ENCODE data around the gene MAST4. TPM values are rescaled to one million over a fixed set of nuclear protein-coding genes. Genes with fewer than 3 reads are reported as not detected.

The MAST4 gene
- total and polyA plus RNA-seq, 7 experiments from 2014 or later = 11.3 to 39.0 (median 28.3) TPM

- ATAC-seq (no peak), DNase-seq (no peak)
- H3K36me3 Mint-ChIP-seq = no peaks in the 10 kb centered on the region
- Histone ChIP-seq H3K9me3 (ENCODE audit: control insufficient read depth in 2 of 3, low read length in 3 of 3) (no peaks in the 10 kb centered on the region), H3K36me3 (ENCODE audit: control insufficient read depth in 2 of 3, insufficient read depth in 3 of 3, low read length in 3 of 3) (no peaks in the 10 kb centered on the region), H3K4me3 (ENCODE audit: low read length) (no peak overlapping the region), H3K4me1 (ENCODE audit: control insufficient read depth in 2 of 2, insufficient read depth in 2 of 2, low read length in 2 of 2) (no peaks in the 10 kb centered on the region), H3K27ac (ENCODE audit: low read depth, low read length) (no peak overlapping the region), H3K27me3 (ENCODE audit: control insufficient read depth in 2 of 2, insufficient read depth in 2 of 2, low read length in 2 of 2) (no peaks in the 10 kb centered on the region)
- H3K4me1 Mint-ChIP-seq = no peaks in the 10 kb centered on the region
- CTCF ChIA-PET = no interaction called here
- H3K4me3 Mint-ChIP-seq = no peak overlapping the region
- peak overlapping the region in 1 of 9 donors; percentile 11 for H3K27ac Mint-ChIP-seq
- H3K27me3 Mint-ChIP-seq = peaks cover 5 to 26% (median 15%) of the 10 kb centered on the region in 5 donors
- intact Hi-C loops (cut with micrococcal nuclease) = no loop called here
- POLR2A ChIA-PET = no interaction called here
- peaks cover 0 to 7% (median 0%) of the 10 kb centered on the region in 11 donors for H3K9me3 Mint-ChIP-seq
Measured at GRCh38 chr5:66697796-66698564, 101.8 kb downstream of the MAST4 start.

- no peaks in the 10 kb centered on the region for H3K4me1 ChIP-seq (ENCODE audit: control insufficient read depth in 2 of 2, insufficient read depth in 2 of 2, low read length in 2 of 2)
- H3K27me3 ChIP-seq (ENCODE audit: control insufficient read depth in 2 of 2, insufficient read depth in 2 of 2, low read length in 2 of 2) = no peaks in the 10 kb centered on the region
- Mint-ChIP-seq H3K36me3 (no peaks in the 10 kb centered on the region), H3K9me3 (peaks cover 0 to 3% (median 0%) of the 10 kb centered on the region in 11 donors), H3K27ac (no peak overlapping the region), H3K4me1 (no peaks in the 10 kb centered on the region), H3K27me3 (peaks cover 9 to 35% (median 15%) of the 10 kb centered on the region in 5 donors), H3K4me3 (no peak overlapping the region)
- no peak overlapping the region for H3K4me3 ChIP-seq (ENCODE audit: low read length)
- ChIA-PET POLR2A (no interaction called here), CTCF (no interaction called here)
- no peaks in the 10 kb centered on the region for H3K36me3 ChIP-seq (ENCODE audit: control insufficient read depth in 2 of 3, insufficient read depth in 3 of 3, low read length in 3 of 3)
- ATAC-seq (no peak), DNase-seq (no peak)
- intact Hi-C loops (cut with micrococcal nuclease) = no loop called here
- no peak overlapping the region for H3K27ac ChIP-seq (ENCODE audit: low read depth, low read length)
- no peaks in the 10 kb centered on the region for H3K9me3 ChIP-seq (ENCODE audit: control insufficient read depth in 2 of 3, low read length in 3 of 3)
Measured at GRCh38 chr5:66701244-66701643, 105.1 kb downstream of the MAST4 start.

GRCh38 chr5:66702426-66702825 is 106.2 kb downstream of the MAST4 start:
- Histone ChIP-seq H3K27me3 (ENCODE audit: control insufficient read depth in 2 of 2, insufficient read depth in 2 of 2, low read length in 2 of 2) (no peaks in the 10 kb centered on the region), H3K27ac (ENCODE audit: low read depth, low read length) (no peak overlapping the region), H3K36me3 (ENCODE audit: control insufficient read depth in 2 of 3, insufficient read depth in 3 of 3, low read length in 3 of 3) (no peaks in the 10 kb centered on the region), H3K9me3 (ENCODE audit: control insufficient read depth in 2 of 3, low read length in 3 of 3) (no peaks in the 10 kb centered on the region), H3K4me1 (ENCODE audit: control insufficient read depth in 2 of 2, insufficient read depth in 2 of 2, low read length in 2 of 2) (no peaks in the 10 kb centered on the region), H3K4me3 (ENCODE audit: low read length) (no peak overlapping the region)
- H3K4me3 Mint-ChIP-seq = no peak overlapping the region
- no peak for ATAC-seq
- H3K4me1 Mint-ChIP-seq = peaks cover 0 to under 1% (median 0%) of the 10 kb centered on the region in 7 donors
- H3K9me3 Mint-ChIP-seq = peaks cover 0 to 2% (median 0%) of the 10 kb centered on the region in 11 donors
- POLR2A ChIA-PET = no interaction called here
- no peaks in the 10 kb centered on the region for H3K36me3 Mint-ChIP-seq
- intact Hi-C loops (cut with micrococcal nuclease) = no loop called here
- peaks cover 9 to 33% (median 15%) of the 10 kb centered on the region in 5 donors for H3K27me3 Mint-ChIP-seq
- DNase-seq = no peak
- CTCF ChIA-PET = no interaction called here
- no peak overlapping the region for H3K27ac Mint-ChIP-seq

- H3K27ac Mint-ChIP-seq = no peak overlapping the region
- no peak overlapping the region for H3K4me3 Mint-ChIP-seq
- intact Hi-C loops (cut with micrococcal nuclease) = no loop called here
- Histone ChIP-seq H3K27me3 (ENCODE audit: control insufficient read depth in 2 of 2, insufficient read depth in 2 of 2, low read length in 2 of 2) (no peaks in the 10 kb centered on the region), H3K27ac (ENCODE audit: low read depth, low read length) (no peak overlapping the region), H3K4me1 (ENCODE audit: control insufficient read depth in 2 of 2, insufficient read depth in 2 of 2, low read length in 2 of 2) (no peaks in the 10 kb centered on the region), H3K9me3 (ENCODE audit: control insufficient read depth in 2 of 3, low read length in 3 of 3) (no peaks in the 10 kb centered on the region), H3K36me3 (ENCODE audit: control insufficient read depth in 2 of 3, insufficient read depth in 3 of 3, low read length in 3 of 3) (no peaks in the 10 kb centered on the region), H3K4me3 (ENCODE audit: low read length) (no peak overlapping the region)
- no peak for ATAC-seq
- no peaks in the 10 kb centered on the region for H3K36me3 Mint-ChIP-seq
- H3K4me1 Mint-ChIP-seq = peaks cover 0 to 6% (median 0%) of the 10 kb centered on the region in 7 donors
- DNase-seq = no peak
- no peaks in the 10 kb centered on the region for H3K9me3 Mint-ChIP-seq
- ChIA-PET POLR2A (no interaction called here), CTCF (no interaction called here)
- H3K27me3 Mint-ChIP-seq = peaks cover 4 to 17% (median 12%) of the 10 kb centered on the region in 5 donors
Measured at GRCh38 chr5:66704790-66705425, 108.7 kb downstream of the MAST4 start.

DNA sequence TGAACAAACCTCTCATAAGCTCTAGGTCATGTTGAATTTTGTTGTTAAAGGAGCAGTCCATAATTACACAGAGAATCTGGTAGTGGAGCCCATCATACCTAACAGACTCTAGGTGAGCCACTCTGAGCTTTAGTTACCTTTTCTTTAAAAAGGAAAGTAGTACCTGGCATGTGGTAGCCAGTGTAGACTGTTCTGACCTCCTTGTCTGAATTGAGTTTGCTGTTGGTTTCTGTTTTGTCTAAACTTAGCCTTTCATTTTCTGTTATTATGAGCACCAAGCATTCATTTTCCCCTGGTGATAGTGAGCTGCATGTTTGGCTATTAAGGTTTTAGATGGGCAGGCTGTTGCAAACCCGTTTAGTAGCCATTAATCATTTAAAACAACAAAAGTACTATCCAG is 112.2 kb downstream of the MAST4 start:
- Histone ChIP-seq H3K27ac (ENCODE audit: low read depth, low read length) (no peak overlapping the region), H3K36me3 (ENCODE audit: control insufficient read depth in 2 of 3, insufficient read depth in 3 of 3, low read length in 3 of 3) (no peaks in the 10 kb centered on the region), H3K4me1 (ENCODE audit: control insufficient read depth in 2 of 2, insufficient read depth in 2 of 2, low read length in 2 of 2) (no peaks in the 10 kb centered on the region), H3K4me3 (ENCODE audit: low read length) (no peak overlapping the region), H3K27me3 (ENCODE audit: control insufficient read depth in 2 of 2, insufficient read depth in 2 of 2, low read length in 2 of 2) (no peaks in the 10 kb centered on the region), H3K9me3 (ENCODE audit: control insufficient read depth in 2 of 3, low read length in 3 of 3) (peaks cover 0 to 7% (median 0%) of the 10 kb centered on the region in 3 experiments)
- Mint-ChIP-seq H3K36me3 (peaks cover 0 to 14% (median 0%) of the 10 kb centered on the region in 5 donors), H3K9me3 (peaks cover 3 to 23% (median 10%) of the 10 kb centered on the region in 11 donors), H3K27ac (no peak overlapping the region), H3K4me1 (peaks cover 0 to 6% (median 0%) of the 10 kb centered on the region in 7 donors), H3K4me3 (no peak overlapping the region), H3K27me3 (peaks cover 8 to 16% (median 10%) of the 10 kb centered on the region in 5 donors)
- intact Hi-C loops (cut with micrococcal nuclease) = no loop called here
- ATAC-seq = no peak
- POLR2A ChIA-PET = no interaction called here
- DNase-seq = no peak
- CTCF ChIA-PET = no interaction called here

GRCh38 chr5:66710557-66711088 is 114.4 kb downstream of the MAST4 start:
- Histone ChIP-seq H3K9me3 (ENCODE audit: control insufficient read depth in 2 of 3, low read length in 3 of 3) (peaks cover 0 to 7% (median 0%) of the 10 kb centered on the region in 3 experiments), H3K4me3 (ENCODE audit: low read length) (no peak overlapping the region), H3K27me3 (ENCODE audit: control insufficient read depth in 2 of 2, insufficient read depth in 2 of 2, low read length in 2 of 2) (no peaks in the 10 kb centered on the region), H3K36me3 (ENCODE audit: control insufficient read depth in 2 of 3, insufficient read depth in 3 of 3, low read length in 3 of 3) (no peaks in the 10 kb centered on the region), H3K27ac (ENCODE audit: low read depth, low read length) (no peak overlapping the region), H3K4me1 (ENCODE audit: control insufficient read depth in 2 of 2, insufficient read depth in 2 of 2, low read length in 2 of 2) (no peaks in the 10 kb centered on the region)
- Mint-ChIP-seq H3K9me3 (peaks cover 3 to 23% (median 13%) of the 10 kb centered on the region in 11 donors), H3K4me3 (no peak overlapping the region), H3K27ac (no peak overlapping the region), H3K36me3 (peaks cover 0 to 14% (median 0%) of the 10 kb centered on the region in 5 donors), H3K27me3 (peaks cover 5 to 17% (median 8%) of the 10 kb centered on the region in 5 donors), H3K4me1 (peaks cover 0 to 6% (median 0%) of the 10 kb centered on the region in 7 donors)
- DNase-seq (no peak), ATAC-seq (no peak)
- intact Hi-C loops (cut with micrococcal nuclease) = no loop called here
- CTCF ChIA-PET = no interaction called here
- POLR2A ChIA-PET = no interaction called here
